Measurements from ENCODE around the gene NECAB3. TPM values are rescaled to one million over a fixed set of nuclear protein-coding genes. Genes with fewer than 3 reads are reported as not detected.

The NECAB3 gene
- total and polyA plus RNA-seq, 2 of the 13 experiments (the other 11 are each of a cell fraction or from before 2014, with no cell fraction given), result 61.5 to 65.5 TPM

DNA sequence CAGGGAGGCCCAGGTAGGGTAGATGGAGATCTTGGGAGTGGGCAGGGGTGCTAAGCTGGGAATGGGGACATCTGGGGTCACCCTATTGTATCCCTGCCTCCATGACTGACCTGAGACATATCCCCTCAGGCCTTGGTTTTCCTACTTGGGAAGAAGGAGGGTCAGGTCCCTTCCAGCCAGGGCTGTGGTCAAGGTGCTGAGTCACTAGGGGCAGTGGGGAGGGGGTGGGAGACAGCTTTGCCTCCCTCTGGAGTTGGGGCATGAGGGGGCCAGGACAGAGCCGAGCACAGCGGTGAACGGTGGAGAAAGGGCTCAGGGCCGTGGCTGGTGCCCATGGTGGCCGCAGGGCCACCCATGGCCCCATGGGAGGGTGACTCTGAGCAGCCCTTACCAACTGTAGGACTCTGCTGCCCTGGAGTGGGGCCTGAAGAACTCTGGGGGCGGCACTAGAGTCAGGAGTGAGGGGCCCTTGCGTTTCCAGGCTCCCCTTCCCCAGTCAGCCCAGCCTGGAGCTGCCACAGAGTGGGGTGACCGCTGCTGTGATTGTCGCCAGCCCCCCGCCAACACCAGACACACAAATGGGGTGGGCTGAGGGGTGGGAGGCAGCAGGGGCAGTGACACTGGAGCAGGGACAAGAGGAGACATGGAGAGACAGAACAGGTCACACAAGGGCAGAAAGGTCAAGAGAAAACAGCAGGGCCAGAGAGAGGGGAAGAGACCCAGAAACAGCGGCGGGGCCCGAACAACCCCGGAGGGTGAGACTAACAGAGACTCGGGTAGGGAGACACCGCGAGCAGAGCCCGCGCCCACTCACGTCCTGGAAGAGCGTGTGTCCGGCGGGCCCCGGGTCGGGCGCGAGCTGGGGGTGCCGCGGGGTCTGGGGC is 576 bp downstream of the NECAB3 start (continued):
- TF ChIP-seq, protein P1, sequence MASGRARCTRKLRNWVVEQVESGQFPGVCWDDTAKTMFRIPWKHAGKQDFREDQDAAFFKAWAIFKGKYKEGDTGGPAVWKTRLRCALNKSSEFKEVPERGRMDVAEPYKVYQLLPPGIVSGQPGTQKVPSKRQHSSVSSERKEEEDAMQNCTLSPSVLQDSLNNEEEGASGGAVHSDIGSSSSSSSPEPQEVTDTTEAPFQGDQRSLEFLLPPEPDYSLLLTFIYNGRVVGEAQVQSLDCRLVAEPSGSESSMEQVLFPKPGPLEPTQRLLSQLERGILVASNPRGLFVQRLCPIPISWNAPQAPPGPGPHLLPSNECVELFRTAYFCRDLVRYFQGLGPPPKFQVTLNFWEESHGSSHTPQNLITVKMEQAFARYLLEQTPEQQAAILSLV (CRISPR knock-in tag; IDR thresholded peaks at IDR 0.05; ENCODE audit: borderline replicate concordance), result peak; percentile 18; the same call in 1 of the 2 replicates
- no peak for TF ChIP-seq IRX3 (CRISPR knock-in tag; IDR thresholded peaks at IDR 0.05; ENCODE audit: borderline replicate concordance, low read depth)
- TF ChIP-seq ZNF777 (CRISPR knock-in tag; IDR thresholded peaks at IDR 0.05), result no peak
- TF ChIP-seq HNRNPL (IDR thresholded peaks at IDR 0.05; ENCODE audit: low read depth, low read length), result 0 out of 2 replicates have a peak, but pooled peaks have one; percentile 66
- TF ChIP-seq, protein P2, sequence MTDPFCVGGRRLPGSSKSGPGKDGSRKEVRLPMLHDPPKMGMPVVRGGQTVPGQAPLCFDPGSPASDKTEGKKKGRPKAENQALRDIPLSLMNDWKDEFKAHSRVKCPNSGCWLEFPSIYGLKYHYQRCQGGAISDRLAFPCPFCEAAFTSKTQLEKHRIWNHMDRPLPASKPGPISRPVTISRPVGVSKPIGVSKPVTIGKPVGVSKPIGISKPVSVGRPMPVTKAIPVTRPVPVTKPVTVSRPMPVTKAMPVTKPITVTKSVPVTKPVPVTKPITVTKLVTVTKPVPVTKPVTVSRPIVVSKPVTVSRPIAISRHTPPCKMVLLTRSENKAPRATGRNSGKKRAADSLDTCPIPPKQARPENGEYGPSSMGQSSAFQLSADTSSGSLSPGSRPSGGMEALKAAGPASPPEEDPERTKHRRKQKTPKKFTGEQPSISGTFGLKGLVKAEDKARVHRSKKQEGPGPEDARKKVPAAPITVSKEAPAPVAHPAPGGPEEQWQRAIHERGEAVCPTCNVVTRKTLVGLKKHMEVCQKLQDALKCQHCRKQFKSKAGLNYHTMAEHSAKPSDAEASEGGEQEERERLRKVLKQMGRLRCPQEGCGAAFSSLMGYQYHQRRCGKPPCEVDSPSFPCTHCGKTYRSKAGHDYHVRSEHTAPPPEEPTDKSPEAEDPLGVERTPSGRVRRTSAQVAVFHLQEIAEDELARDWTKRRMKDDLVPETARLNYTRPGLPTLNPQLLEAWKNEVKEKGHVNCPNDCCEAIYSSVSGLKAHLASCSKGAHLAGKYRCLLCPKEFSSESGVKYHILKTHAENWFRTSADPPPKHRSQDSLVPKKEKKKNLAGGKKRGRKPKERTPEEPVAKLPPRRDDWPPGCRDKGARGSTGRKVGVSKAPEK (CRISPR knock-in tag; IDR thresholded peaks at IDR 0.05; ENCODE audit: borderline replicate concordance), result 0 out of 2 replicates have a peak, but pooled peaks have one; percentile 5
- TF ChIP-seq ZNF75D (CRISPR knock-in tag; IDR thresholded peaks at IDR 0.05; ENCODE audit: borderline replicate concordance), result no peak
- TF ChIP-seq SNAPC2 (CRISPR knock-in tag; IDR thresholded peaks at IDR 0.05), result no peak
- no peak for TF ChIP-seq ZNF589 (CRISPR knock-in tag; conservative IDR thresholded peaks at IDR 0.05)
- TF ChIP-seq ZNF605 (CRISPR knock-in tag; IDR thresholded peaks at IDR 0.05), result peak; percentile 43; the same call in 1 of the 2 replicates
- no peak for TF ChIP-seq ZNF780A (CRISPR knock-in tag; IDR thresholded peaks at IDR 0.05)
- TF ChIP-seq HNF1B (CRISPR knock-in tag; IDR thresholded peaks at IDR 0.05), result no peak
- no peak for TF ChIP-seq HNF1A (IDR thresholded peaks at IDR 0.05; ENCODE audit: low read depth)
- TF ChIP-seq HNF1A (CRISPR knock-in tag; IDR thresholded peaks at IDR 0.05; ENCODE audit: borderline replicate concordance), result peak; percentile 43
- TF ChIP-seq SALL2 (CRISPR knock-in tag; IDR thresholded peaks at IDR 0.05), result 0 out of 2 replicates have a peak, but pooled peaks have one; percentile 42
- TF ChIP-seq JUND (CRISPR knock-in tag; IDR thresholded peaks at IDR 0.05), result peak; percentile 42; the same call in 1 of the 2 replicates
- TF ChIP-seq KLF16 (CRISPR knock-in tag; IDR thresholded peaks at IDR 0.05), result peak in 1 of 2 experiments; percentile 50; a peak in 2 of 4 replicates
- peak in 1 of 2 experiments; percentile 45; a peak in 2 of 4 replicates for TF ChIP-seq POLR2A (IDR thresholded peaks at IDR 0.05; ENCODE audit: insufficient read depth in 1 of 2, low read depth in 2 of 2, low read length in 2 of 2)
- no peak for TF ChIP-seq ZNF670 (CRISPR knock-in tag; IDR thresholded peaks at IDR 0.05; ENCODE audit: borderline replicate concordance)
- TF ChIP-seq NFYB (CRISPR knock-in tag; IDR thresholded peaks at IDR 0.05), result 0 out of 2 replicates have a peak, but pooled peaks have one; percentile 8
